Urothelium cell line (cell line): ENCODE measurements around the gene TFAP2E.

Experiments
- DNase-seq: peaks from one replicate; pipeline ENCODE4 v3.0.0; 2011; ENCODE audit warnings: low spot score, mixed read lengths
- FAIRE-seq: peaks from 2 replicates; lab custom pipeline; 2011; peaks lifted over from hg19 to GRCh38; lab: Jason Lieb, UNC

Gene TFAP2E

GRCh38 chr1:35556484-35557117, 16.5 kb upstream of the TFAP2E start:
- DNase-seq, result no peak
- no peak for FAIRE-seq

DNA sequence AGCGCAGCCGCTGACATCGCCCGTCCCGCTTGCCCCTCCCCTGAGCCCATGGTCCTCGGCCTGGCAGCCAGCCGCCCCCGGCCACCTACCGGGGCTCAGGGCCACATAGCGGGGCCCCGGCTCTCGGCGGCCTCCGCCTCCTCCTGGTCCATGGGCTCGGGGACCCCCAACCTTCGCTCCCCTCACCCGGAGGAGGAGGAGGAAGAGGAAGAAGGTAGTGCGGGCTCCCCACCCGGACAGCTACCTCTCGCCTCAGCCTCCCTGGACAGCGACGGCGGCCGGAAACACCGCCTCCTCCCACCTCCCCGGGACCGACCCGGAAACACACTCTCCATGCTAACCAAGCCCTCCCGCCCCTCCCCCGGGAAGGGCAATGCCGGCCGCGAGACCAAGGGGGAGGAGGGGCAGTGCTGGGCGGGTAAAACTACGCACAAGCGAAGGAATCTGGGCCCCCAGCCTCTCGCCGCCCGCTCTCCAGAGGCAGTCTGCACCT, 15.9 kb upstream of the TFAP2E start, which contains the start of gene KIAA0319L:
Gene KIAA0319L, minus strand, starts transcription at position 286 of the 493 bp plus-strand sequence. CDS start 2,912 bp downstream, outside the sequence.
- DNase-seq (peak; percentile 93), FAIRE-seq (no peak)

- peak; percentile 94 for FAIRE-seq
- peak; percentile 98 for DNase-seq
Measured at GRCh38 chr1:35557611-35558373, 15.3 kb upstream of the TFAP2E start, which contains the start of gene NCDN. TSS of gene NCDN (plus strand) at chr1:35557799. CDS start at chr1:35558191, 392 bp downstream.

DNA sequence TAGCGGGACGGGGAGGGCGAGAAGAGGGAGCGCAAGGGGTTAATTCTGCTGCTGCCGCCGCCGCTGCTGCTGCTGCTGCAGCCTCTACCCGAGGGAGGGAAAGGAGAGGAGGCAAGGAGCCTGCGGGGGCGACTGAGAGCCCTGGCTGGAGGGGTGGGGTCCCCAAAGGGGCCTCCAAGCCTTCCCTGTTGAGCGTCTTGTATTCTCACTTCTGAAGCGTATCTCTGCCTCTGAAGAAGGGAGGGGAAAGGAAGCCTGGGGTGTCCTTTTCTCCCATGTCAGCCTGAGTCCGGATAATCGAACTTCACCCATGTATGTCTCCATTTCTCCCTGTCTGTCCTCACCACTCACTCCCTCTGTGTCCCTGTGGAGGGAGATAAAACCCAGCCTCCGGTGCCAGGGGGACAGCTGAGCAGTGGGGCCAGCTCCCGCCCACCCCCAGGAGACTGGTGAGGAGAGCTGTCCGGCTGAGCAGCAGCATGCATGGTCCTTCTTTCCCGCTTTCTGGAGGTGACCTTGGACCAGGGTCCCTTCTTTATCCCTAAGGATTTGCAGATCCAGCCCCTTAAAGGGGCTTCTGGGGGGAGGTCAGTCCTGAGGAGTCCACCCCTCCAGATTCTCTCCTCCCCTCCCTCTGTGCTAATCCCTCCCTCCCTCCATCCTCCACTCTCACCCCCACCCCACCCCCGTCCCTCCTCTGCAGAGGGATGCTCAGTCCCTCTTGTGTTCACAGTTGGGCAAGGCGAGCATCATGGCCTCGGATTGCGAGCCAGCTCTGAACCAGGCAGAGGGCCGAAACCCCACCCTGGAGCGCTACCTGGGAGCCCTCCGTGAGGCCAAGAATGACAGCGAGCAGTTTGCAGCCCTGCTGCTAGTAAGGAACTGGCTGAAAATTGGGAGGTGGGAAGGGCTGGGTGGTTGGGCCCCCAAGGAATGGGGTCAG, 14.5 kb upstream of the TFAP2E start:
- DNase-seq (no peak), FAIRE-seq (no peak)

DNA sequence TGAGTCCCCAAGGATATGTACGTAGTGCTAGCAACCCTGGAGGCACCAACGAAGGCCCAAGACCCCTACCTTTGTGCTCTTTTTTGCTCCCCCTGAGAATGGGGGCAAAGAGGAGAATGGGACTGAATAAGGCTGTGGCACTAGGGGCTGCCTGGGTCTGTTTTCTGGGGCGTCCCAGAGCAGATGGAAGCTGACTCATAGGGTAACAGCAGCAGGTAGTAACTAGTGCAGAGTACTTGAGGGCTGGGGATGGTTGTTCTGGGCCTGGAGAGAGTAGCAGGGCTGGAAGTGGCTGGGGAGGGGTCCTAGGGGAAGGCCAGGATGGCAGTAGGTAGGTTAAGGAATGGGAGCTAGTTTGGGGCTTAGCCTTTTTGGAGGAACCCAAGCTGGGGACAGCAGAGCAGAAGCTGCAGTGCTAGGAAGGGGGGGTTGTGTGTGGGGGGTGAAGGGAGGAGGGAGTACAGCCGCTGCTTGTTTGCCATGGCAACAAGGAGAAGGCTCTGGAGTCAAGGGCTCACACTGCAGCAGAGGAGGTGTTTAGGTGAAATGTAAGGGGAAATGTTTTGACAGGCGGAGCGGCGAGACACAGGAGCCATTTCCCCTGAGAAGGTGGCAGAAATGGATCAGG, 13.7 kb upstream of the TFAP2E start:
- FAIRE-seq (no peak), DNase-seq (no peak)

- FAIRE-seq, result no peak
- DNase-seq, result no peak
Measured at GRCh38 chr1:35560256-35561225, 12.6 kb upstream of the TFAP2E start.

GRCh38 chr1:35561297-35561971, 11.7 kb upstream of the TFAP2E start:
- DNase-seq, result no peak
- FAIRE-seq, result no peak

DNA sequence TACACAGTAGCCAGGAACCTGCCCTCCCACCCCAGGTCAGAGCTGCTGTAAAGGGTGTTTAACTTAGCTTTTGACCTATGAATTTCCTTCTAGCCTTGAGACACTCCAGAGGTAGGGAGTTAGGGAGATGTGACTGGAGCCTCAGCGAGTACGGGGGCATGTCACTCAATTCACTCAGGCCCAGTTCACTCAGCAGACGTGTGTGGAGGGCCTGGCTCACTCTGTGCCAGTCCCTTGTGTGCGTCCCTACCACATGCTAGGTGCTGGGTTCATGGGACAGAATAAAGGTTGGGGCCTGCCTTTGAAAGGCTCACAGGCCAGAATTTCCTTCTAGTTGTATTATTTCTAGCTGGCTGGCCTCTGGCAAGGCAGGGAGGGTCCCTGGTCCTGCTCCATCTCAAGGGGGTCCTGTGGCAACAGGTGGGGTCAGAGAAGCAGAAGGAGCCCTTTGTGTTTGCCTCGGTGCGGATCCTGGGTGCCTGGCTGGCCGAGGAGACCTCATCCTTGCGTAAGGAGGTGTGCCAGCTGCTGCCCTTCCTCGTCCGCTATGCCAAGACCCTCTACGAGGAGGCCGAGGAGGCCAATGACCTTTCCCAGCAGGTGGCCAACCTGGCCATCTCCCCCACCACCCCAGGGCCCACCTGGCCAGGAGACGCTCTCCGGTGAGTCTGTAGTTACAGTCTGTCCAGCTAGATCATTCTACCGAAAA, 11.0 kb upstream of the TFAP2E start:
- FAIRE-seq, result no peak
- DNase-seq, result no peak

DNA sequence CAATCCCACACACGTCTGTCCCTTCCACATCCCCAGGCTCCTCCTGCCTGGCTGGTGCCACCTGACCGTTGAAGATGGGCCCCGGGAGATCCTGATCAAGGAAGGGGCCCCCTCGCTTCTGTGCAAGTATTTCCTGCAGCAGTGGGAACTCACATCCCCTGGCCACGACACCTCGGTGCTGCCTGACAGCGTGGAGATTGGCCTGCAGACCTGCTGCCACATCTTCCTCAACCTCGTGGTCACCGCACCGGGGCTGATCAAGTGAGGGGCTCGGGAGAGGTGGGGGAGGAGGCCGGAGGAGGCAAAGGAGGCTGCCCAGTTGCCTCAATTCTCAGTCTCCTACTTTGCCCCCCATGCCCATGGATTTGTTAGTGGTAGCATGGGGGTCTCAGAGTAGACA, 9.9 kb upstream of the TFAP2E start:
- DNase-seq (no peak), FAIRE-seq (no peak)

DNA sequence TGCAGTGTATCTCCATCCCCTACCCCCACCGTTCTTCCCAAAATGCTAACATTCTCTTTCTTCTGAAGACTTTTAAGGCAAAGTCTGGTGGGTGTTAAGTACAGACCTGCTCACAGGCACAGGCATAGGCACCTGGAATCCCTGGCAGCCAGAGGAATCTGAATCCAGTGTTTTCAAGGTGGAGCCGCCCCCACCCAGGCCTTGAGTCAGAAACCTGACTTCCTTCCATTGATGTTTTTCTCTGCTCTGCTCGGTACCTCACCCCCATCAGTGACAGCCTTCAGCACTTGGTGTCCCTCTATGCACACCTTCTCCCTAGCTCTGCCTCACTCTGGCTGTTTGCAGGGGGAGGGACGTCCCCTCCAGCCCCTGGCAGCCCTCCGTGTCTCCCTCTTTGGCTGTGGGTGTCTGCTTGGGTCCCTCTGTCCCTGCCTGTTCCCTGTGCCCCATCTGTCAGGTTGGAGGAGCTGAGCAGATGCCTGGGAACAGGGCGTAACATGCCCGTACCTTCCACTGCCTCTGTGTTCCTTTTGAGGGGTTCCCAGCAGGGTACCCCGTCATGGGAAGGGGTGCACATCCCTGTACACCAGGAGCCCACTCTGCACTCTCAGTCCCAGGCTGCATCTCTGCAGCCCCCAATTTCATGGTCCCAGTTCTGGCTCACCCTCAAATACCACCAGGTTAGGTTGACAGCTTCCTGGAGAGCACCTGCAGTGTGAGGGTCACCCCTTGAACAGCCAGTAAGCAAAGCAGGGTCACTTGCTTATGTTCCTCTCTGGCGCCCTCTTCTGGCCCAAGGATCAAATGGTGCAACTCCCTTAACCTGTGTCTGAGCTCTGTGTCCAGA, 8.9 kb upstream of the TFAP2E start:
- FAIRE-seq (peak; percentile 68), DNase-seq (peak; percentile 77)

- DNase-seq (no peak), FAIRE-seq (no peak)
Measured at GRCh38 chr1:35564884-35565741, 8.0 kb upstream of the TFAP2E start.

- FAIRE-seq, result no peak
Measured at GRCh38 chr1:35565742-35566133, 7.4 kb upstream of the TFAP2E start.

GRCh38 chr1:35567947-35568558, 5.1 kb upstream of the TFAP2E start:
- DNase-seq (no peak), FAIRE-seq (no peak)

More at GRCh38 chr1:35565742-35566133, 7.4 kb upstream of the TFAP2E start:
- no peak for DNase-seq

DNA sequence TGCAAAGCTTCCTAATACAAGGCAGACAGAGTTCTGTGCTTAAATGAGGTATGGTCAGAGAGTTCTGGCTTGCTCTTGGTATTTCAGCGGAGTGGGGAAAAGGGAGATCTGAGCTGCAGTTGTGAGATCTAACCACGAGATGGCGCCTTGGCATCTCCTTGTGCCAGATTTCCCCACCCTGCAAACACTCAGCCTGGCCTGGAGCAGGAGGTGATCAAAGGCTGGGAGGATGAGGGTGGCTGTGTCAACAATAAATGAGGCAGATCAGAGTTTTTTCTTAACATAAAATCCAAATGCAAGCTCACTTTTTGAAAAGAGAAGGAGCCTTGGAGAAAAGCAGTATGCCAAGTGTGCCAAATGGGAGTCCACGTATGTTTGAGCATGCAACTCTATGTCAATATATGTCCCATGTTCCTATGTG, 4.1 kb upstream of the TFAP2E start:
- DNase-seq (peak; percentile 79), FAIRE-seq (no peak)

GRCh38 chr1:35569936-35570335, 3.2 kb upstream of the TFAP2E start:
- DNase-seq (no peak), FAIRE-seq (no peak)
